A549 treated with Mapracorat at 1 μM for 4 hours (cell line): Measurements from ENCODE around the gene CST3. TPM values are rescaled to one million over a fixed set of nuclear protein-coding genes. Genes with fewer than 3 reads are reported as not detected.

Source experiments
- total RNA-seq: library from RNA; stranded (reverse); fragments of 200-300 nt; extraction: Qiagen RNA extraction; gene quantifications from 5 replicates; pipeline ENCODE4 v1.2.3, GENCODE V29; 2022

CST3 gene
- total RNA-seq, result 263 to 436 TPM (median 419 TPM) in 5 replicates

GRCh38 chr20:23637282-23638221 lies at the start of gene CST3:
TSS of gene CST3 (minus strand) at chr20:23637955. CDS start at chr20:23637862, 93 bp downstream.

DNA sequence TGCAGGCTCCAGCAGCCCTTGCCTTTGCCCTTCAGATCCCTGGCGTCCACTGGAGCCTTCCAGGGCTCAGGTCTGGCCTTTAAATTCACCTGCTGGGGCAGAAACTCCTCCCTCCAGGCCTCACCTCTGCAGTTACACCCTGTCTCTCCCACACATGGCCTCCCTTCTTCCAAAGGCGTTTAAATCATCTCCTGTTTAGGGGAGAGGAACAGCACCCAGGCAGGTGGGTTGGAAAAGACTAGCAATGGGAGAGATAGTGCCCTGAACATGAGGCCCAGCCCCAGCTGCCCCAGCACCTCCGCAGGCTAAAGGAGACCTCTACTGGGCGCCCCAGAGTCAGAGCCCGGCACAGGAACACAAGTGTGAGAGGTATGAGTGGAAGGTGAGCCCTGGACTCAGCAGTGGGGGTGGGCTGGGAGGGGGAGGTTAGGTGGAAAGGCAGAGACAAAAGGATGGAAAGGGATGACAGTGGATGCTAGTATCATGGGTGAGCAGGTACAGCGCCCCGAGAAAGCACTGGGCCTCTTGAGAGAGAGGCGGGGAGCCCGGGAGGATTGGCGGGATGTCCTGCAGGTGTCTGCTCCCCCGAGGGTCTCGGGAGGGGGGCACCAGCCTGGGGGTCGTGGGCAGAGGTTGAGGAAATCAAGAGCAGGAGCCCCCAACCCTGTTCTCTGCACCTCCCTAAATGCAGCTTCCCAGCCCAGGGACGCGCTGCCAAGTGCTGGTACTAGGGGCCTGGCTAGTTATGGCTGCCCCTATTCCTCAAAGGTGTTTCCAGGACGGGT lies 31.7 kb downstream of the CST3 start, which contains the start of gene CST9:
Gene CST9, minus strand, starts transcription at position 51 of the 785 bp plus-strand sequence. CDS start 53 bp downstream, outside the sequence.

Other genes starting within 250 kb of the CST3 start
- 2.8 to 3.4 TPM (median 3.3 TPM) in 5 replicates for gene NAPB, start 216.5 kb downstream of the CST3 start, total RNA-seq
- gene CSTL1, start 198.3 kb downstream of the CST3 start, total RNA-seq, result 0.35 TPM in 1 of 5 replicates, not detected in the others
- not detected in 5 replicates for gene CST11, start 185.1 kb downstream of the CST3 start, total RNA-seq
- not detected in 5 replicates for gene CST8, start 146.8 kb downstream of the CST3 start, total RNA-seq
- gene CST9L, start 69.5 kb downstream of the CST3 start, total RNA-seq, result not detected in 5 replicates
- not detected in 5 replicates for gene CST9, start 32.0 kb downstream of the CST3 start, total RNA-seq
- not detected in 5 replicates for gene CST4, start 51.1 kb upstream of the CST3 start, total RNA-seq
- 0.67 to 0.86 TPM (median 0.84 TPM) in 5 replicates for gene CST1, start 113.0 kb upstream of the CST3 start, total RNA-seq
- gene CST2, start 188.8 kb upstream of the CST3 start, total RNA-seq, result 0.27 to 0.85 TPM (median 0.43 TPM) in 5 replicates
- not detected in 5 replicates for gene CST5, start 241.8 kb upstream of the CST3 start, total RNA-seq